Activated CD8-positive, alpha-beta memory T cell treated with anti-CD3 and anti-CD28 coated beads, Interleukin-2, amount 50 U/mL, for 24 hours (primary cell): ENCODE results near the gene MSLN.

Source experiments
- DNase-seq: peaks from one replicate; pipeline ENCODE4 v3.0.0-alpha.2; 2020; ENCODE audit errors: extremely low read depth

The MSLN gene

GRCh38 chr16:804193-805048, 43.9 kb downstream of the MSLN start:
- no peak for DNase-seq

- DNase-seq: no peak
These were observed 44.9 kb downstream of the MSLN start for GRCh38 chr16:805474-805873.

GRCh38 chr16:807347-808084, 47.0 kb downstream of the MSLN start:
- peak; percentile 63 for DNase-seq

- no peak for DNase-seq
These were observed 47.5 kb downstream of the MSLN start for GRCh38 chr16:808085-808386.

- no peak for DNase-seq
These were observed 52.8 kb downstream of the MSLN start for GRCh38 chr16:813204-813915.

- DNase-seq: no peak
These were observed 53.4 kb downstream of the MSLN start for GRCh38 chr16:813916-814412.

- DNase-seq: no peak
These were observed 54.4 kb downstream of the MSLN start for GRCh38 chr16:814974-815373.

GRCh38 chr16:815861-816260, 55.3 kb downstream of the MSLN start:
- DNase-seq: no peak

GRCh38 chr16:817001-817906, 56.7 kb downstream of the MSLN start:
- no peak for DNase-seq

GRCh38 chr16:818132-818531, 57.6 kb downstream of the MSLN start:
- no peak for DNase-seq
